Body of pancreas (tissue), 4 donors: ENCODE results near the gene IER3.
"Not testable (repeated sequence)": the region's sequence is repeated elsewhere in the genome, so short reads cannot be mapped to it uniquely, and the experiment has no call there.

Experiments used
- CTCF ChIP-seq, 7 experiments: fragments of 450-650 bp in 4 of 7; fragments of 200-600 bp in 3 of 7; sonication (generic) in 3 of 7; IDR thresholded peaks; one replicate each; pipeline ENCODE4 v1.5.1; 2016 to 2019; ENCODE audit warnings: antibody characterized with exemption in 7 of 7
- POLR2A ChIP-seq, 3 donors: fragments of 450-650 bp; IDR thresholded peaks; one replicate each; pipeline ENCODE4 v1.6.1; 2016; ENCODE audit warnings: antibody characterized with exemption in 3 of 3, mild to moderate bottlenecking in 2 of 3

GRCh38 chr6:30717845-30718720 lies 26.3 kb downstream of the IER3 start:
- TF ChIP-seq CTCF, POLR2A (IDR thresholded peaks at IDR 0.05): not testable (repeated sequence)
